ENCODE data around the gene REEP1. TPM values are rescaled to one million over a fixed set of nuclear protein-coding genes. Genes with fewer than 3 reads are reported as not detected.

REEP1 gene
- total and polyA plus RNA-seq, 2 of the 13 experiments (the other 11 are each of a cell fraction or from before 2014, with no cell fraction given), result 0.27 TPM; not detected in 1

GRCh38 chr2:86195808-86196387, 141.5 kb downstream of the REEP1 start (continued):
- TF ChIP-seq MLXIP (CRISPR knock-in tag; IDR thresholded peaks at IDR 0.05; ENCODE audit: borderline replicate concordance) (no peak), TSC22D2 (CRISPR knock-in tag; IDR thresholded peaks at IDR 0.05; ENCODE audit: borderline replicate concordance) (no peak), ZNF121 (CRISPR knock-in tag; IDR thresholded peaks at IDR 0.05) (peak; percentile 86), NR2F2 (IDR thresholded peaks at IDR 0.05; ENCODE audit: borderline replicate concordance, low read depth) (no peak), CCAR2 (optimal IDR thresholded peaks at IDR 0.05; ENCODE audit: low read depth, low read length) (no peak), KLF11 (CRISPR knock-in tag; IDR thresholded peaks at IDR 0.05) (peak; percentile 15; the same call in 1 of the 2 replicates), SCMH1 (CRISPR knock-in tag; IDR thresholded peaks at IDR 0.05; ENCODE audit: borderline replicate concordance) (no peak), HHEX (CRISPR knock-in tag; IDR thresholded peaks at IDR 0.05) (0 out of 2 replicates have a peak, but pooled peaks have one; percentile 3), TCF12 (IDR thresholded peaks at IDR 0.05) (no peak), TCF12 (CRISPR knock-in tag; IDR thresholded peaks at IDR 0.05) (peak; percentile 70; the same call in 1 of the 2 replicates), HOXA3 (CRISPR knock-in tag; IDR thresholded peaks at IDR 0.05) (no peak), ZNF776 (CRISPR knock-in tag; IDR thresholded peaks at IDR 0.05) (no peak), ZNF615 (CRISPR knock-in tag; IDR thresholded peaks at IDR 0.05; ENCODE audit: borderline replicate concordance) (0 out of 2 replicates have a peak, but pooled peaks have one; percentile 88), ZNF280D (CRISPR knock-in tag; IDR thresholded peaks at IDR 0.05) (no peak), FIP1L1 (IDR thresholded peaks at IDR 0.05; ENCODE audit: borderline replicate concordance, insufficient read depth, low read depth, low read length) (0 out of 2 replicates have a peak, but pooled peaks have one; percentile 35), HNF4A (CRISPR knock-in tag; IDR thresholded peaks at IDR 0.05) (no peak), ZNF607 (CRISPR knock-in tag; IDR thresholded peaks at IDR 0.05; ENCODE audit: borderline replicate concordance) (0 out of 2 replicates have a peak, but pooled peaks have one; percentile 2), ZNF557 (CRISPR knock-in tag; IDR thresholded peaks at IDR 0.05) (no peak), ZNF564 (CRISPR knock-in tag; IDR thresholded peaks at IDR 0.05) (no peak), MLX (CRISPR knock-in tag; IDR thresholded peaks at IDR 0.05) (no peak), CBX2 (IDR thresholded peaks at IDR 0.05; ENCODE audit: low read depth, low read length) (no peak), CBX2 (CRISPR knock-in tag; IDR thresholded peaks at IDR 0.05; ENCODE audit: low read depth) (no peak), FOXP1 (IDR thresholded peaks at IDR 0.05) (no peak), FOXP1 (CRISPR knock-in tag; IDR thresholded peaks at IDR 0.05) (no peak), ZNF709 (CRISPR knock-in tag; IDR thresholded peaks at IDR 0.05) (0 out of 2 replicates have a peak, but pooled peaks have one; percentile 11)
